Activated CD4-positive, alpha-beta T cell treated with anti-CD3 and anti-CD28 coated beads, Interleukin-2, amount 10 ng/mL, durations not matched to agents 7 days and 5 days (primary cell): ENCODE measurements around the gene EXOSC10. TPM values are rescaled to one million over a fixed set of nuclear protein-coding genes. Genes with fewer than 3 reads are reported as not detected.

ENCODE experiments used
- CTCF ChIA-PET: fragments of 350-600 bp; sonication (Branson Sonifier 250); formaldehyde crosslinking; loops from one replicate; lab custom pipeline; 2021; ENCODE audit warnings: antibody characterized with exemption; lab: Charles Lee
- POLR2A ChIA-PET: fragments of 350-600 bp; sonication (Branson Sonifier 250); formaldehyde crosslinking; loops from one replicate; lab custom pipeline; 2021; ENCODE audit warnings: antibody characterized with exemption; lab: Charles Lee
- DNase-seq: peaks from one replicate; pipeline ENCODE4 v3.0.0-alpha.2; 2020
- H3K27ac Mint-ChIP-seq: one replicate; pipeline ENCODE4 v1.8.0; 2021; ENCODE audit warnings: mild to moderate bottlenecking, moderate library complexity, mixed read lengths
- H3K27me3 Mint-ChIP-seq: one replicate; pipeline ENCODE4 v1.8.0; 2021; ENCODE audit warnings: mixed read lengths
- H3K36me3 Mint-ChIP-seq: one replicate; pipeline ENCODE4 v1.8.0; 2021; ENCODE audit warnings: low read depth, mixed read lengths
- H3K4me1 Mint-ChIP-seq: one replicate; pipeline ENCODE4 v1.8.0; 2021; ENCODE audit warnings: mixed read lengths
- H3K4me3 Mint-ChIP-seq: one replicate; pipeline ENCODE4 v1.8.0; 2021; ENCODE audit warnings: mild to moderate bottlenecking, moderate library complexity, mixed read lengths
- H3K9me3 Mint-ChIP-seq: one replicate; pipeline ENCODE4 v1.8.0; 2021; ENCODE audit warnings: mixed read lengths
- total RNA-seq, 2 experiments: library from RNA; stranded (reverse); gene quantifications; one replicate each; pipeline ENCODE4 v1.2.3, GENCODE V29; 2021

The EXOSC10 gene
- total RNA-seq, 2 experiments from 2014 or later = 82.5 to 87.4 TPM

DNA sequence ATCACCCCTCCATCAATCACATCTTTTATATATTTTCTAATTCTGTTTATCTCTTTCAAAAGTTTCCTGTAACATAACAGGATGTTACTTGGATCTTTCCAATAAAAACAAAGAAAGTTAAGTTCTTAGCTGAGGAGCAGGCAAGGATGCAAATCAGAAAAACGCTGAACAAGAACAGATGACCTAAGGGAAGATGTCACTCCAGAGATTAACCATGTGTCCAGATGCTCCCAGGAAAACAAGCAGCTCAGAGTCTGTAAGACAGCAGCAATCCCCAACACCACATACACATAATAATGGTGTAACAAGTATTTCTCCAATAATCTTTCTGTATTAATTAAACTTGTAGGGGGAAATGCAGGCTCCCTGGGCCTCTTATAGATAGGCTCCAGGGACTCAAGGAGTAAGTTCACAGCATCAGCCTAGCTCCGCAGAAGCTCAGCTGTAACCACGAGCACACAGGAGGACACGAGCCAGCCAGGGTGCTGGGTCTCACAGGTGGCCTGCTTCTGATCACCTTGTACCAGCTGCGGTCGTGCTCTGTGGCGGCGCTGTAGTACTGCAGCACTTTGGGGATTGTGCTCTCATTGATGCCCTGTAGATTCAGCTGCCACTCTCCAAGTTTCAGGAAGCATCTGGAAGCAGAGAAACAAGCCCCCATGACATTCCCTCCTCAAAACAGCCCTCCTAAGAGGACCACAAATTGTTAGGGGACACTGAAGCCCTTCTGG lies 33.1 kb upstream of the EXOSC10 start:
- Mint-ChIP-seq H3K27me3 (no peaks in the 10 kb centered on the region), H3K4me1 (no peaks in the 10 kb centered on the region), H3K9me3 (no peaks in the 10 kb centered on the region), H3K4me3 (no peak overlapping the region), H3K27ac (no peak overlapping the region), H3K36me3 (peaks cover 35% of the 10 kb centered on the region)
- CTCF ChIA-PET = no interaction called here
- POLR2A ChIA-PET = no interaction called here
- DNase-seq = no peak

DNA sequence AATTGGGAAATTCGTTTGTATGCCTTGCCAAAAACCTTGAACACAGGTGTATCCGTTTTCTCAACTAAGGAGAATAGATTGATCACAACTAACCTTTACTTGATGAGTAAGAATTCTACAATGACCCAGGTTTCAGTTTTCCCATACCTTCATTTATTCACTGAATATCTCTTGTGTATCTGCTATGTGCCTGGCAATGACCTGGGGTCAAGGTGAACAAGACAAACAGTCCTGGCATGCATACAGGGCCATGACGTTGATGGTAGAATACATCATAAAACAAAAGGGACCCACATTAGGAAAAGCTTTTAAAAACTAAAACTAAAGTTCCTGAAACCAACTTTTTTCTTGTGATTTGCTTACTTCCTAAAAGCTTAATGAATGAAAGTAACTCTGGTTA lies 32.1 kb upstream of the EXOSC10 start:
- H3K27me3 Mint-ChIP-seq = no peaks in the 10 kb centered on the region
- H3K36me3 Mint-ChIP-seq = peaks cover 43% of the 10 kb centered on the region
- no peak for DNase-seq
- ChIA-PET POLR2A (interaction anchor here (0.6 kb wide), 1 partner anchor 504 kb away, joined by 3 read pairs; no protein-coding TSS in a partner anchor), CTCF (no interaction called here)
- H3K4me3 Mint-ChIP-seq = no peak overlapping the region
- H3K9me3 Mint-ChIP-seq = no peaks in the 10 kb centered on the region
- H3K4me1 Mint-ChIP-seq = no peaks in the 10 kb centered on the region
- H3K27ac Mint-ChIP-seq = no peak overlapping the region

DNA sequence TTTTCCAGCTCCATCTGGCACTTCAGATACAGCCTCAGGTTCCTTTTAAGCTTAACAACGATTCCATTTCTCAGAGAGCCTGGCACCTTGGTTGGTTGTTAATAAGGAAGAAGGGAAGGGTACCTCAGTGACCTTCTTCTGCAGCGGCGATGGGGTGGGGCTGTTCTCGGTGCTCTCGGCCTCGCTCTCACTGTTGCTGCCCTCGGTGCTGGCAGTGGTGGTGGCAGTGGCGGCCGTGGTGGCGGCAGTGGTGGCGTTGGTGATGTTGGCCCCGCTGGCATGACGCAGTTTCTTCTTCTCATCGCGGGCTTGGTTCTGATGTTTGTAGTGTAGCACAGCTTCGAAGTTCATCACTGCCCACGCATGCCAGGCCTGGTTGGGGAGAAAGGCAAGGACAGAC lies 30.7 kb upstream of the EXOSC10 start:
- Mint-ChIP-seq H3K27ac (no peak overlapping the region), H3K27me3 (no peaks in the 10 kb centered on the region), H3K4me3 (no peak overlapping the region), H3K36me3 (peaks cover 52% of the 10 kb centered on the region), H3K9me3 (no peaks in the 10 kb centered on the region), H3K4me1 (no peaks in the 10 kb centered on the region)
- POLR2A ChIA-PET = no interaction called here
- CTCF ChIA-PET = interaction anchor here (1.3 kb wide), 1 partner anchor 9 kb away, joined by 3 read pairs; no protein-coding TSS in a partner anchor
- DNase-seq = no peak

DNA sequence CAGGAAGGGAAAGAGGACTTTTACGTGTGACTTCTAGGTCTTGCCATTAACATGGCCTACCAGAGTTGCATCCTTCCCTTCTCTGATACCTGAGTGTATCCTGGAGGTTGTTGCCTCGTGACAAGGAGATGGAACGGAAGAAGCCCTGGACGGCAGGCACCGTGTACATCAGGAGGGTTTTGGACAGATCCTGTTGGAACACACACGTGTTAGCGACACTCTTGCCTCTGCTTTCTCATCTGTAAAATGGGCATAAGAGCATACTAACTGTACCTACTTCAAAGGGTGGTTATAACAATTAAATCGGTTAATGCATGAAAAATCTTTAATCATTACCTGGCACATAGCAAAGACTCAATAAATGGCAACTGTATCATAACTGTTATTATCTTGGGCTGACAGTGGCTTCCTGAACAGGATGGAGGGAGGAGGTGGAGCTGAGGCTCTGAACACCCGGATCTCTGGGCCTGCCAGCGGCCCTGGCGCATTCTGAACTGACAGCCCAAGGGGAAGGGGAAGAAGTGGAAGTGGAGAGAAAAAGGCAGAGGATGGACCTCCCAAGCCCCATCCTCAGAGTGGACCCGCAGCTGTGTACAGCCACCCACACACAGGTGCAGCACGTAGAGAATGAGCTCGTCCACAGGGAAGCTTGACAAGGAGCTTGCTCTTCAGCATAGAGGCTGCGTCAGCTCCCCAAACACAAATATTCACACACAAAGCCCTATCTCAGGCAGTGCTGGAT lies 30.2 kb upstream of the EXOSC10 start:
- no peak for DNase-seq
- ChIA-PET CTCF (interaction anchor here (1.3 kb wide), 1 partner anchor 8 kb away, joined by 3 read pairs; no protein-coding TSS in a partner anchor), POLR2A (no interaction called here)
- Mint-ChIP-seq H3K9me3 (no peaks in the 10 kb centered on the region), H3K27ac (no peak overlapping the region), H3K4me3 (no peak overlapping the region), H3K27me3 (no peaks in the 10 kb centered on the region), H3K36me3 (peaks cover 52% of the 10 kb centered on the region), H3K4me1 (no peaks in the 10 kb centered on the region)

DNA sequence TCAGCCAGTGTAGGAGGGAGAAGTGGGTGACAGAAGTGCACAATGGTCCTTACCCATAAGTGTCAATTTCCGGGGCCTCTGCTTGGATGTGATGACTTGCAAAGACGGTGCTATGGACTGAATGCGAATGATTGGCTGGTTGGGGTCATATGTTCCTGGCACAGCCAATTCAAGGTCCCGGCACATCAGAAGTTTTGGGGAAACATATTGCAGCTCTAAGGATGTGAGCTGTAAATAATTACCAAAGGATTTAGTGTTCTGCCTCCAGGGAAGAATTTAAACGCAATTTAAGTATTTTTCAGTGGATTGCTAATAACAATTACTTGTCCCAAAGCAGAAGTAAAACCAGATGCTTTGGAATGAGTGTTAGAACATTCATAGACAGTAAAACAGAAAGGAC lies 26.9 kb upstream of the EXOSC10 start:
- no peaks in the 10 kb centered on the region for H3K27me3 Mint-ChIP-seq
- ChIA-PET POLR2A (no interaction called here), CTCF (interaction anchor here (0.8 to 1.3 kb wide), 2 partner anchors 14 to 60 kb away, joined by 3 read pairs; no protein-coding TSS in a partner anchor)
- DNase-seq = no peak
- no peaks in the 10 kb centered on the region for H3K9me3 Mint-ChIP-seq
- H3K4me3 Mint-ChIP-seq = no peak overlapping the region
- H3K27ac Mint-ChIP-seq = no peak overlapping the region
- no peaks in the 10 kb centered on the region for H3K4me1 Mint-ChIP-seq
- H3K36me3 Mint-ChIP-seq = peaks cover 41% of the 10 kb centered on the region

DNA sequence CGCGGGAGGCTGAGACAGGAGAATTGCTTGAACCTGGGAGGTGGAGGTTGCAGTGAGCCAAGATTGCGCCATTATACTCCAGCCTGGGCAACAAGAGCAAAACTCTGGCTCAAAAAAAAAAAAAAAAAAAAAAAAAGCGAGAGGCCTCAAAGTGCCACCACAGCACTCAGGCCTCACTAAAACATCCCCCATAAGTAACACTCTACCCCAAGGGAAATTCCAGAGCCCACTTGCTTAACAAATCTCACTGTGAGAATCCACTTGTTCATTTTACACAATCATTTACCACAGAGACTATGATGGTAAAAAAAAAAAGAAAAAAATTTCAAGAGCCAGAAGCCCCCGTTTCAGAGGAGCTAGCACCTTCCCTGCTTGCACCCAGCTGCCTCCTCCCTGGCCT lies 26.3 kb upstream of the EXOSC10 start:
- Mint-ChIP-seq H3K9me3 (no peaks in the 10 kb centered on the region), H3K36me3 (peaks cover 45% of the 10 kb centered on the region), H3K27me3 (no peaks in the 10 kb centered on the region), H3K4me3 (no peak overlapping the region), H3K27ac (no peak overlapping the region), H3K4me1 (no peaks in the 10 kb centered on the region)
- DNase-seq = no peak
- ChIA-PET POLR2A (no interaction called here), CTCF (interaction anchor here (0.6 to 1.2 kb wide), 3 partner anchors 21 to 189 kb away, joined by 3 read pairs; no protein-coding TSS in a partner anchor)

DNA sequence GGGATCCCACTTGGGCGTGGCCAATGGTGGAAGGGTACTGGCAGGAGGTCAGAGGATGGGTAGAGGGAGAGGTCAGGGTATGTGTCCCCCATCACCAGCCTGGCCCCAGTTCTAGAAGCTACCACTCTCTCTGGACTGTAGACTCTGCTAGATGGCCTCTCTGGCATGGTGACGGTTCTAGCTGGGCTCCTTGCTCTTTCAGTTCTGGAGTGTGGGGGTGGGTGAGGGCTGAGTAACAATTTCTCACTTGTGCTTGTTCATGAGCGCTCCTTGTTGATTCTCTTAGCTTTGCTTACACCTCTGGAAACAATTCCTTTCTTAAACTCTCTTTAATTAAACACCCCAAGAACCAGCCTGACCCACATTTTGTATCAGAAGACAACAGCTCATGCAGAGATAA lies 25.3 kb upstream of the EXOSC10 start:
- Mint-ChIP-seq H3K9me3 (no peaks in the 10 kb centered on the region), H3K4me3 (no peak overlapping the region), H3K27me3 (no peaks in the 10 kb centered on the region), H3K4me1 (no peaks in the 10 kb centered on the region), H3K27ac (no peak overlapping the region), H3K36me3 (peaks cover 44% of the 10 kb centered on the region)
- POLR2A ChIA-PET = no interaction called here
- CTCF ChIA-PET = interaction anchor here (1.2 kb wide), 1 partner anchor 22 kb away, joined by 3 read pairs; no protein-coding TSS in a partner anchor
- DNase-seq = no peak

DNA sequence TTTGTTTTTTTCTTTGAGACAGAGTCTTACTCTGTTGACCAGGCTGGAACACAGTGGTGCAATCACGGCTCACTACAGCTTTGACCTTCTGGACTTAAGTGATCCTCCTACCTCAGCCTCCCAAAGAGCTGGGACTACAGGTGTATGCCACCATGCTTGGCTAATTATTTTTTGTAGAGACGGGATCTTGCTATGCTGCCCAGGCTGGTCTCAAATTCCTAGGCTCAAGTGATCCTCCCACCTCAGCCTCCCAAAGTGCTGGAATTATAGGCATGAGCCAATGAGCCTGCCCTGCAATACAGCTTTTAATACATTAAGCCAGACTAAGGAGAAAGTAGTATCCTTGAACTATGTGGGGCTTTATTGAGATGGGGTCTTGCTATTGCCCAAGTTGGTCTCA lies 16.6 kb upstream of the EXOSC10 start:
- DNase-seq = no peak
- Mint-ChIP-seq H3K27me3 (no peaks in the 10 kb centered on the region), H3K36me3 (peaks cover 27% of the 10 kb centered on the region), H3K27ac (no peak overlapping the region), H3K4me3 (no peak overlapping the region), H3K4me1 (no peaks in the 10 kb centered on the region), H3K9me3 (no peaks in the 10 kb centered on the region)
- ChIA-PET POLR2A (no interaction called here), CTCF (interaction anchor here (0.6 to 1.2 kb wide), 2 partner anchors 17 to 552 kb away, joined by 3 to 4 read pairs; partner anchors contain the start of gene EXOSC10)

DNA sequence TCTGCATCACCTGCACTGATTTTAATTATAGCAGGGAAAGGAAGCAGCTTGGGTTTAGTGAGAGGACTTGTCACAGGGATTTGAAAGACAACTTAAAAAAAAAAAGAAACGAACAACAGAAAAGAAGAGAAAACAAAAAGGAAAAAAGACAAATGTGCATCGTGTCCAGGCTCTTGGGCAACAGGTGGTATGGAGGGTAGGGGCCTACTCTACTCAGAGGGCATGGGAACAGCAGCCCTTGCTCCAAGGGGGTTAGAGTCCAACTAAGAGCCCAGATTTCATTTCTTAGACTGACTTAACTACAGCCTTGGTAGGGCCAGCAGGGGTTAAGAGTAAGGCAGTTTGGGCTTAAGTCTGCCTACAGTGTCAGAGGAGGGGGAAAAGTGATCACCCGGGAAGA lies 15.3 kb upstream of the EXOSC10 start:
- ChIA-PET POLR2A (no interaction called here), CTCF (no interaction called here)
- Mint-ChIP-seq H3K27me3 (no peaks in the 10 kb centered on the region), H3K9me3 (no peaks in the 10 kb centered on the region), H3K4me3 (no peak overlapping the region), H3K27ac (no peak overlapping the region), H3K36me3 (peaks cover 30% of the 10 kb centered on the region), H3K4me1 (no peaks in the 10 kb centered on the region)
- no peak for DNase-seq

DNA sequence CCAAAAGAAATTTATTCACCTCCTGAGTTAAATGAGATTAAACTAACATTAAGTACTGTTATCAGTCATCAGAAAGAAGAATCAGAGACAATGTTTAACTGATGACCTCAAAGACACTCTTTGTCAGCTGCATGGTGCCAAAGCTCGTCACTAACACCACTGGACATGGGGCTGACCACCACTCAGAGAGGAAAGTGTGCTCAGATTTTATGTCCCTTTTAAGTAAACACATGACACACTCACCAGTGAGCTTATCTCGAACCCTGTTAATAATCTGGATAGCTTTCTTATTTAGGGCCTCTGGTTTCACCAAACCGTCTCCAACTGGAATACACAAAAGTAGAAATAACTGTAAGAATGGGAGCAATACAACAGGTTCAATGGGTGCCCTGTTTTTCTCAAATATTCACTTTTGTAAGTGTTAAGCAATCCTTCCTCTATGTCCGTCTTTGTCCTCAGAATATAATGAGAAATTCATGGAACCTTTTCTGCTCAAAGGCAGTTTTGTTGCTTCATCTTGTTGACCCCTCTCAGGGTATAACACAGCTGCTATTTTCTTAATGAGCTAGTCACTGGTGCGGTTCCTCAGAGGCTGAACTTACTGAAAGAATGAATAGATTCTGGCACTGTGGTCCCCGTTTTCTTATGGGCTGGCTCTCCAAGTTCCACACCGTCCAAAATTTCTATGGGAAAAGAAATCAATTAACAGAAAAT lies 9.5 kb upstream of the EXOSC10 start:
- DNase-seq = no peak
- no peaks in the 10 kb centered on the region for H3K4me1 Mint-ChIP-seq
- H3K36me3 Mint-ChIP-seq = peaks cover 35% of the 10 kb centered on the region
- no peaks in the 10 kb centered on the region for H3K27me3 Mint-ChIP-seq
- no peak overlapping the region for H3K4me3 Mint-ChIP-seq
- no peaks in the 10 kb centered on the region for H3K9me3 Mint-ChIP-seq
- POLR2A ChIA-PET = no interaction called here
- H3K27ac Mint-ChIP-seq = no peak overlapping the region
- CTCF ChIA-PET = interaction anchor here (1.0 to 1.4 kb wide), 2 partner anchors 10 to 22 kb away, joined by 3 read pairs; no protein-coding TSS in a partner anchor

DNA sequence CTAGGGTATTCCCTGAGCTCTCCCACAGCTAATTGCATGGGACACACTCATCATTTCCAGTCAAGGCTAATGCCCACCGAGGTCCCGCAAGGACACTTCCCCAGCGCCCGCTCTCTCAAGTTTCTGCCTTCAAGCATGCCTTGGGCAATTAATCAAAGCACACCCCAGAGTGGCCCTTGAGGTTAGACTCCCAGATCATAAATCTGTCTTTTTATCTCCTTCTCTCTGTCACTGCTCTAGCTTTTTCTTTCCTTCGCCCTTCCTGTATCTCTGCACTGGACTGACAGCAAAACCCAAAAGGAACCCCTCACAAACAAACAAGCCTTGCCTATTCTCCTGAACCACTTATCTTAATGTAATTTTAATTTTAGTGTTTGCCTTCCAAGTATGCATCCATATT lies 7.9 kb upstream of the EXOSC10 start:
- H3K27me3 Mint-ChIP-seq = no peaks in the 10 kb centered on the region
- ChIA-PET CTCF (interaction anchor here (0.7 kb wide), 1 partner anchor 21 kb away, joined by 3 read pairs; no protein-coding TSS in a partner anchor), POLR2A (no interaction called here)
- H3K9me3 Mint-ChIP-seq = no peaks in the 10 kb centered on the region
- no peak for DNase-seq
- no peak overlapping the region for H3K4me3 Mint-ChIP-seq
- H3K27ac Mint-ChIP-seq = no peak overlapping the region
- peaks cover 27% of the 10 kb centered on the region for H3K36me3 Mint-ChIP-seq
- no peaks in the 10 kb centered on the region for H3K4me1 Mint-ChIP-seq

DNA sequence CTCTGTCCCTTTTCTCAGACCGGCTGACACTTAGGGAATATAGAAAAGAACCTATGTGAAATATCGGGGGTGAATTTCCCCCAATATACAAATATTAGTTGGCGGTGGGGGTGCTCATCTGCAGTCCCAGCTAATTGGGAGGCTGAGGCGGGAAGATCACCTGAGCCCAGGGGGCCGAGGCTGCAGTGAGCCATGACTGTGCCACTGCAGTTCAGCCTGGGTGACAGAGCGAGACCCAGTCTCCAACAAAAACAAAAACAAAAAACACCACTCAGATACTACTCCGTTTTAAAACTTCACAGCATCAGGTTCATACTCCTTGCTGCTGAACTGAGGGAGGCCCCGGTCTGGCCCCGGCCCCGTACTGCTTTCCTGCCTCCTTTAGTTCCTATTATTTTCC lies 5.9 kb upstream of the EXOSC10 start:
- Mint-ChIP-seq H3K4me1 (peaks cover 4% of the 10 kb centered on the region), H3K9me3 (no peaks in the 10 kb centered on the region), H3K27ac (no peak overlapping the region), H3K36me3 (peaks cover 20% of the 10 kb centered on the region), H3K4me3 (no peak overlapping the region), H3K27me3 (no peaks in the 10 kb centered on the region)
- CTCF ChIA-PET = no interaction called here
- POLR2A ChIA-PET = no interaction called here
- no peak for DNase-seq
